ACC112 (cell line): Measurements from ENCODE around the gene COL5A2.

Experiments used
- H2AFZ ChIP-seq: fragments of 200-600 bp; sonication (generic); one replicate; pipeline ENCODE4 v1.6.0; 2017; ENCODE audit warnings: antibody characterized with exemption, low read length; ENCODE audit not compliant: unreplicated experiment
- H3K27ac ChIP-seq: fragments of 200-600 bp; sonication (generic); 2 replicates; pipeline ENCODE4 v1.5.1; 2014; ENCODE audit warnings: low read depth, mild to moderate bottlenecking, antibody characterized with exemption, low read length, moderate library complexity
- H3K27me3 ChIP-seq: fragments of 200-600 bp; sonication (generic); 2 replicates; pipeline ENCODE4 v1.6.1; 2014; ENCODE audit warnings: mild to moderate bottlenecking, antibody characterized with exemption, low read length, moderate library complexity, mixed read lengths; ENCODE audit not compliant: insufficient read depth
- H3K36me3 ChIP-seq: fragments of 200-600 bp; sonication (generic); 2 replicates; pipeline ENCODE4 v1.6.1; 2016; ENCODE audit warnings: mild to moderate bottlenecking, antibody characterized with exemption, low read length, moderate library complexity, mixed read lengths; ENCODE audit not compliant: insufficient read depth
- H3K4me1 ChIP-seq: fragments of 200-600 bp; sonication (generic); one replicate; pipeline ENCODE4 v1.6.1; 2016; ENCODE audit warnings: low read length, mixed read lengths; ENCODE audit not compliant: insufficient read depth, unreplicated experiment, control insufficient read depth
- H3K4me3 ChIP-seq: fragments of 200-600 bp; sonication (generic); 2 replicates; pipeline ENCODE4 v1.5.1; 2014; ENCODE audit warnings: mild to moderate bottlenecking, low read depth, low read length
- H3K79me2 ChIP-seq: fragments of 200-600 bp; sonication (generic); one replicate; pipeline ENCODE4 v1.6.0; 2016; ENCODE audit warnings: low read length; ENCODE audit not compliant: control insufficient read depth, unreplicated experiment, insufficient read depth

COL5A2 gene

DNA sequence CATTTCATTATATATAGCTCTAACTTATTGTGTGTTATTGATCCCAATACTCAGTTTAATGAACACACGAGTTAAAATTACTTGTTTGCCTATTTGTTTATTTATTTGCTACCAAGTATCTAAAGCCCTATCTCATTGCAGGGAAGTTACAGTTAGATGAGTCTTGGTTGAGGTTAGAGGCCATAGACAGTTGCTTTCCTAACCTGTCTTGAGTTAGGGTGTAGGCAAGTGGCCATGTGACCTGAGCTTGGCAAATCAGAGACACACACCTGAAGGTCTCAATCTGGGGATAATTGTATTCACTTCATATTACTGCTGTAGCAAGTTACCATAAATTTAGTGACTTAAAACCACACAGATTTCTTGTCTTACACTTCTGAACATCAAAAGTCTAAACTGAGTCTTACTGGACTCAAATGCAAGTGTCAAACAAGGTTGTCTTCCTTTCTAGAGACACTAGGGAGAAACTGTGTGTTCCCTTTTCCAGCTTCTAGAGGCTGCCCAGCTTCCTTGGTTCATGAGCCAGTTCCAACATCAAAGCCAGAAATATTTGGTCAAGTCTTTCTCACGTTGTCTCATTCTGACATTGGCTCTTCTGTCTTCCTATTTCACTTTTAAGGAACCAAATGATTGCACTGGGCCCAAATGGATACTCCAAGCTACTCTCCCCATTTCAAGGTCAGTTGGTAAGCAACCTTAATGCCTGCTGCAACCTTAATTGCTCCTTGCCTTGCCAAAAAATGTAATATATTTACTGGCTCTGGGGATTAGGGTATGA is 165.7 kb downstream of the COL5A2 start:
- Histone ChIP-seq H2AFZ (no peak overlapping the region), H3K27me3 (no peaks in the 10 kb centered on the region), H3K27ac (peak overlapping the region; percentile 34; the same call in 1 of the 2 replicates), H3K79me2 (no peaks in the 10 kb centered on the region), H3K4me3 (no peak overlapping the region), H3K4me1 (peaks cover 10% of the 10 kb centered on the region), H3K36me3 (peaks cover 33% of the 10 kb centered on the region)

GRCh38 chr2:189013031-189013430 is 166.5 kb downstream of the COL5A2 start:
- peaks cover 41% of the 10 kb centered on the region for H3K36me3 ChIP-seq
- peaks cover 2% of the 10 kb centered on the region for H3K4me1 ChIP-seq
- H3K27me3 ChIP-seq = no peaks in the 10 kb centered on the region
- no peak overlapping the region for H3K4me3 ChIP-seq
- no peak overlapping the region for H2AFZ ChIP-seq
- H3K79me2 ChIP-seq = no peaks in the 10 kb centered on the region
- no peak overlapping the region for H3K27ac ChIP-seq

GRCh38 chr2:189012351-189012750 is 167.2 kb downstream of the COL5A2 start:
- no peaks in the 10 kb centered on the region for H3K27me3 ChIP-seq
- no peak overlapping the region for H3K27ac ChIP-seq
- H3K4me1 ChIP-seq = no peaks in the 10 kb centered on the region
- H3K36me3 ChIP-seq = peaks cover 48% of the 10 kb centered on the region
- no peaks in the 10 kb centered on the region for H3K79me2 ChIP-seq
- no peak overlapping the region for H3K4me3 ChIP-seq
- H2AFZ ChIP-seq = no peak overlapping the region

GRCh38 chr2:189010536-189010935 is 169.0 kb downstream of the COL5A2 start:
- no peak overlapping the region for H3K27ac ChIP-seq
- H3K36me3 ChIP-seq = peaks cover 60% of the 10 kb centered on the region

GRCh38 chr2:189008555-189009262 is 170.9 kb downstream of the COL5A2 start:
- no peak overlapping the region for H2AFZ ChIP-seq
- H3K27ac ChIP-seq = no peak overlapping the region
- no peak overlapping the region for H3K4me3 ChIP-seq
- H3K79me2 ChIP-seq = no peaks in the 10 kb centered on the region
- H3K36me3 ChIP-seq = peaks cover 76% of the 10 kb centered on the region
- H3K4me1 ChIP-seq = no peaks in the 10 kb centered on the region
- H3K27me3 ChIP-seq = no peaks in the 10 kb centered on the region

More at GRCh38 chr2:189010536-189010935, 169.0 kb downstream of the COL5A2 start:
- Histone ChIP-seq H3K4me3 (no peak overlapping the region), H3K79me2 (no peaks in the 10 kb centered on the region), H3K27me3 (no peaks in the 10 kb centered on the region), H2AFZ (no peak overlapping the region), H3K4me1 (no peaks in the 10 kb centered on the region)

DNA sequence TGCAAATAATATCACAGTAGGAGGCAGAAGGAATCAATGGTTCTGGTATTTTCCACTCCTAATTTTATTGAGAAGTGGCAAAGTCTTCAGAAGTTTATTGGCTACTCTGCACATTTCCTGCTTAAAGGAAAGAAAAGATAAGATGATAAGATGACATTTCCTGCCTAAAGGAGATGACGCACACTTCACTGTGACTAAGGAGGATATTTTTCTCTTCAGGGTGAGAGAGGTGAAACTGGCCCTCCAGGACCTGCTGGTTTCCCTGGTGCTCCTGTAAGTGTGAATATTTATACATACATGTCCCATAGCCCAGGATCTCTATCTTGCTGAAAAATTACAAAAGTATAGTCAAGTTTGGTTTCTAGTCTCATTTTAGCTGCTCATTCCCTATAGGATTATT is 177.5 kb downstream of the COL5A2 start:
- Histone ChIP-seq H3K27me3 (no peaks in the 10 kb centered on the region), H3K4me3 (no peak overlapping the region), H3K36me3 (peaks cover 84% of the 10 kb centered on the region), H3K79me2 (no peaks in the 10 kb centered on the region), H2AFZ (no peak overlapping the region), H3K4me1 (peaks cover 40% of the 10 kb centered on the region), H3K27ac (peak overlapping the region; percentile 78)

DNA sequence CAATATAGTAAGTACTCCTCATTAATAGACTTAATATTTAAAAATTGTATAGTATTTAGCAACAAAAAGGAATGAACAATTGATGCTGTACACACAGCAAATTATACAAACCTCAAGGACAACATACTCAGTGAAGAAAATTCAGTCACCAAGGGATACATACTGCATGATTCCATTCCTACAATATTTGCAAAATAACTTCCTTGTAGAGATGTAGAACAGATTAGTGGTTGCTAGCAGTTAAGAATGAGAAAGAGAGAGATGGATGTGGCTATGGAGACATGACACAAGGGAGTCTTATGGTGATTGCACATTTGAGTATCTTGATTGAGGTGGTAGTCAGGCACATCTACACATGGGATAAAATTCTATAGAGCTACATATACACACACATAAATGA is 179.3 kb downstream of the COL5A2 start:
- H3K27ac ChIP-seq = peak overlapping the region; percentile 50

GRCh38 chr2:188997263-188997662 is 182.3 kb downstream of the COL5A2 start:
- H3K4me1 ChIP-seq = peaks cover 34% of the 10 kb centered on the region
- no peak overlapping the region for H3K4me3 ChIP-seq
- H3K27me3 ChIP-seq = no peaks in the 10 kb centered on the region
- no peaks in the 10 kb centered on the region for H3K79me2 ChIP-seq
- no peak overlapping the region for H2AFZ ChIP-seq
- peaks cover 83% of the 10 kb centered on the region for H3K36me3 ChIP-seq
- no peak overlapping the region for H3K27ac ChIP-seq

More for the DNA sequence above, 179.3 kb downstream of the COL5A2 start:
- no peak overlapping the region for H3K4me3 ChIP-seq
- no peaks in the 10 kb centered on the region for H3K79me2 ChIP-seq
- no peak overlapping the region for H2AFZ ChIP-seq
- H3K27me3 ChIP-seq = no peaks in the 10 kb centered on the region
- peaks cover 80% of the 10 kb centered on the region for H3K36me3 ChIP-seq
- peaks cover 40% of the 10 kb centered on the region for H3K4me1 ChIP-seq

DNA sequence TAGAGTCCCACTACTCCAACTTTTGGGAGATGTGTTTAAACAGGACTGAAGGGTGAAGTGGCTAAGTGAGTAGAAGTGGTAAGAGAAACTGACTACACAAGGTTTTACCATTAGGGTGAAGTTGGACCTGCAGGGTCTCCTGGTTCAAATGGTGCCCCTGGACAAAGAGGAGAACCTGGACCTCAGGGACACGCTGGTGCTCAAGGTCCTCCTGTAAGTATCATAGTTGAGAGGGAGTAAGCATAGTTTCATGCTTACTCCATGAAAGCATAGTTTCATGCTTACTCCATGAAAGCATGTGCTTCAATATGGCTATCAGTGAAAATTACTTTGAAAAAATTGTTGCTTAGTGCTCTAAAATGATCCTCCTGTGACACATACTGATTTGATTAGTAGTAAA is 186.3 kb downstream of the COL5A2 start:
- H3K27ac ChIP-seq = no peak overlapping the region
- no peaks in the 10 kb centered on the region for H3K4me1 ChIP-seq
- no peak overlapping the region for H2AFZ ChIP-seq
- H3K4me3 ChIP-seq = no peak overlapping the region
- no peaks in the 10 kb centered on the region for H3K79me2 ChIP-seq
- H3K27me3 ChIP-seq = no peaks in the 10 kb centered on the region
- H3K36me3 ChIP-seq = peaks cover 89% of the 10 kb centered on the region

DNA sequence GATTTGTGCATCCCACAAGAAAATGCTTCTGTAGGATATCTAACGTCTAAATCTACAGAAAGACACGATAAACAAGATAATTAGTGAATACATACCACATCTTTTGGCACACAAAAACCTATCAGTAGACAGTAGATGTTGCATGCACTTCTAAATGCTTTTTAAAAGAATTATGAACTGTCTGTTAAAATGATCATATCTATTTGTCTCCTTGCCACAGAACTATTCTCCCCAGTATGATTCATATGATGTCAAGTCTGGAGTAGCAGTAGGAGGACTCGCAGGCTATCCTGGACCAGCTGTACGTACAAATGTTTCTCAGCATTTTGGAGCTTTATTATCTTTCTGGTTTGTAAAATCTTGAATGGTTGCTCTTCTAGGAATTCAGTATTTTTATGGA is 192.7 kb downstream of the COL5A2 start:
- Histone ChIP-seq H3K27ac (peak overlapping the region; percentile 95), H3K27me3 (no peaks in the 10 kb centered on the region), H3K79me2 (peaks cover 33% of the 10 kb centered on the region), H2AFZ (no peak overlapping the region), H3K4me3 (peak overlapping the region; percentile 8; the same call in 1 of the 2 replicates), H3K4me1 (peaks cover 45% of the 10 kb centered on the region), H3K36me3 (peaks cover 57% of the 10 kb centered on the region)

DNA sequence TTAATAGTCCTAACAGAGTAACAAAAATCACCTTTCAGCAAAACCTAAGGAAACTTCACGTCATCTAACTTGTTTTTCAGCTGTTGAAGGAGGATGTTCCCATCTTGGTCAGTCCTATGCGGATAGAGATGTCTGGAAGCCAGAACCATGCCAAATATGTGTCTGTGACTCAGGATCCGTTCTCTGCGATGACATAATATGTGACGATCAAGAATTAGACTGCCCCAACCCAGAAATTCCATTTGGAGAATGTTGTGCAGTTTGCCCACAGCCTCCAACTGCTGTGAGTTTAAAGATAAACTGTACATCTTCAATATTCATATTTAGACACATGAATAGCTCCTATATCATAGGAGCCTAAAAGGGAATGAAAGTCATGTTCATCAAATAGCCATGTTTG is 194.9 kb downstream of the COL5A2 start:
- H3K27me3 ChIP-seq = no peaks in the 10 kb centered on the region
- peaks cover 37% of the 10 kb centered on the region for H3K36me3 ChIP-seq
- H3K27ac ChIP-seq = peak overlapping the region; percentile 95
- no peak overlapping the region for H2AFZ ChIP-seq
- peak overlapping the region; percentile 46 for H3K4me3 ChIP-seq
- H3K4me1 ChIP-seq = peaks cover 50% of the 10 kb centered on the region
- H3K79me2 ChIP-seq = peaks cover 47% of the 10 kb centered on the region
